ENCODE data around the gene WASF2.
A peak's percentile ranks its signal among the peaks of the same experiment; 100 is the strongest.
"Not testable (repeated sequence)": the region's sequence is repeated elsewhere in the genome, so short reads cannot be mapped to it uniquely, and the experiment has no call there.

The WASF2 gene

GRCh38 chr1:27388337-27389005 lies 101.5 kb downstream of the WASF2 start:
- Mint-ChIP-seq H3K36me3 (ENCODE audit: low read depth) (peaks cover 3% of the 10 kb centered on the region), H3K27ac (no peak overlapping the region), H3K4me3 (no peak overlapping the region), H3K27me3 (no peaks in the 10 kb centered on the region), H3K4me1 (ENCODE audit: low read depth) (peaks cover 16% of the 10 kb centered on the region), H3K9me3 (no peaks in the 10 kb centered on the region)
- peak; percentile 82 for DNase-seq

DNA sequence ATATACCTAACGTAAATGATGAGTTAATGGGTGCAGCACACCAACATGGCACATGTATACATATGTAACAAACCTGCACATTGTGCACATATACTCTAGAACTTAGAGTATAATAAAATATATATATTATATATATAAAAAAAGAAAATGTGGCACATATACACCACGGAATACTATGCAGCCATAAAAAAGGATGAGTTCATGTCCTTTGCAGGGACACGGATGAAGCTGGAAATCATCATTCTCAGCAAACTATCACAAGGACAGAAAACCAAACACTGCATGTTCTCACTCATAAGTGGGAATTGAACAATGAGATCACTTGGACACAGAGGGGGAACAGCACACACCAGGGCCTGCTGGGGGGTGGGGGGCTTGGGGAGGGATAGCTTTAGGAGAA lies 105.2 kb downstream of the WASF2 start:
- H3K27ac Mint-ChIP-seq; H3K4me3 Mint-ChIP-seq; H3K36me3 Mint-ChIP-seq (ENCODE audit: low read depth); H3K4me1 Mint-ChIP-seq (ENCODE audit: low read depth); H3K9me3 Mint-ChIP-seq; H3K27me3 Mint-ChIP-seq; DNase-seq: not testable (repeated sequence)

DNA sequence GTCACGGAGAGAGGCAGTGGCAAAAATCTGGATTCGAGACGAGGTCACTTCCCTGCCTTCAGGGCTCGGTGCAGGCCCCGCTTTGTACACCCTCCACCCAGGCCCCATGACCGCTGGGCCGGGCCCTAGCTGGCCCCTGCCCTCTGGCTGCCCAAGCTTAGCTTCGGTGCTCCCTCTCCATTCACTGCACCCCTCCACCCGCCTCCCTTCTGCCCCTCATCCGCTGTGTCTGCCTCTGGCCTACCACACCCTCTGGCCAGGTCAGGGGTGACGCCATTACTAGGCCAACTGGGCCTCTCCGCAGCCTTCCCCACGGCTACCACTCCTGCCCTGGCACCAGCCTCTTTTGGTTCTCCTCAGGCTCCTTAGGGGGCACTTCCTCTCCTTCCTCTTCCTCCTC lies 106.3 kb downstream of the WASF2 start:
- DNase-seq = no peak
- H3K4me1 Mint-ChIP-seq (ENCODE audit: low read depth) = no peaks in the 10 kb centered on the region
- no peaks in the 10 kb centered on the region for H3K36me3 Mint-ChIP-seq (ENCODE audit: low read depth)
- no peaks in the 10 kb centered on the region for H3K27me3 Mint-ChIP-seq
- H3K9me3 Mint-ChIP-seq = no peaks in the 10 kb centered on the region
- H3K27ac Mint-ChIP-seq = no peak overlapping the region
- H3K4me3 Mint-ChIP-seq = no peak overlapping the region

DNA sequence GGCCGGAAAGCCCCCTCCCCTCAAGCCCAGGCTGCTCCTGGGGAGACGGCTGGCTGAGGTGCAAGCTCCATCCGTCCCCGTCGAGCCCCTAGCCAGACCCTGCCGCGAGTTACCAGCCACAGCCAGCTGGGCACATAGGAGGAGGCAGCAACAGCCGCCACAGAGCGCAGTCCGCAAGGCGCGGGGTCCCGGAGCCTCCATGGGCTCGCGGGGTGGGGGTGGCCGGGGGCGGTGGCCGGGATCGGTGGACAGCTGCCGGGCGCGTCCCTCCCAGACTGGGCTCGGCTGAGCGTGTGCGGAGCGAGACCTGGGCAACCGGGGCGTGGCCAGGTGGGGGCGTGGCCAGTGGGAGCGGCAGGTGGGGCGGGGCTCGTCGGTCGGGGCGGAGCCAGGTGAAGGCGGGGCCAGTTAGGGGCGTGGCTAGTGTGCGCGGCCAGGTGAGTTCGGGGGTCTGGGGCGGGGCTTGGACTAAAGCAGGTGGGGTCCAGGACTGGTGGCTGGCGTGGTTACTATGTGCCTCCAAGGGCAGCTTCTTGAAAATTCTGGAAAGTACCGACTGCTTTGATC lies 106.8 kb downstream of the WASF2 start, which contains the start of gene CD164L2:
Gene CD164L2 (minus strand): TSS at position 295 of the 567 bp plus-strand sequence. CDS start 94 bp downstream, at position 201.
- Mint-ChIP-seq H3K27ac (no peak within 1 kb of the TSS), H3K4me1 (ENCODE audit: low read depth) (no peaks in the 10 kb centered on the region)

GRCh38 chr1:27381969-27382762 lies 107.8 kb downstream of the WASF2 start:
- Mint-ChIP-seq H3K27me3 (no peaks in the 10 kb centered on the region), H3K27ac (no peak overlapping the region), H3K4me3 (no peak overlapping the region), H3K36me3 (ENCODE audit: low read depth) (no peaks in the 10 kb centered on the region), H3K4me1 (ENCODE audit: low read depth) (no peaks in the 10 kb centered on the region), H3K9me3 (no peaks in the 10 kb centered on the region)
- no peak for DNase-seq

More for the DNA sequence above, 106.8 kb downstream of the WASF2 start, which contains the start of gene CD164L2:
- peak; percentile 66 for DNase-seq
- Mint-ChIP-seq H3K9me3 (no peaks in the 10 kb centered on the region), H3K4me3 (no peak within 1 kb of the TSS), H3K27me3 (no peaks in the 10 kb centered on the region), H3K36me3 (ENCODE audit: low read depth) (no peaks in the 10 kb centered on the region)

DNA sequence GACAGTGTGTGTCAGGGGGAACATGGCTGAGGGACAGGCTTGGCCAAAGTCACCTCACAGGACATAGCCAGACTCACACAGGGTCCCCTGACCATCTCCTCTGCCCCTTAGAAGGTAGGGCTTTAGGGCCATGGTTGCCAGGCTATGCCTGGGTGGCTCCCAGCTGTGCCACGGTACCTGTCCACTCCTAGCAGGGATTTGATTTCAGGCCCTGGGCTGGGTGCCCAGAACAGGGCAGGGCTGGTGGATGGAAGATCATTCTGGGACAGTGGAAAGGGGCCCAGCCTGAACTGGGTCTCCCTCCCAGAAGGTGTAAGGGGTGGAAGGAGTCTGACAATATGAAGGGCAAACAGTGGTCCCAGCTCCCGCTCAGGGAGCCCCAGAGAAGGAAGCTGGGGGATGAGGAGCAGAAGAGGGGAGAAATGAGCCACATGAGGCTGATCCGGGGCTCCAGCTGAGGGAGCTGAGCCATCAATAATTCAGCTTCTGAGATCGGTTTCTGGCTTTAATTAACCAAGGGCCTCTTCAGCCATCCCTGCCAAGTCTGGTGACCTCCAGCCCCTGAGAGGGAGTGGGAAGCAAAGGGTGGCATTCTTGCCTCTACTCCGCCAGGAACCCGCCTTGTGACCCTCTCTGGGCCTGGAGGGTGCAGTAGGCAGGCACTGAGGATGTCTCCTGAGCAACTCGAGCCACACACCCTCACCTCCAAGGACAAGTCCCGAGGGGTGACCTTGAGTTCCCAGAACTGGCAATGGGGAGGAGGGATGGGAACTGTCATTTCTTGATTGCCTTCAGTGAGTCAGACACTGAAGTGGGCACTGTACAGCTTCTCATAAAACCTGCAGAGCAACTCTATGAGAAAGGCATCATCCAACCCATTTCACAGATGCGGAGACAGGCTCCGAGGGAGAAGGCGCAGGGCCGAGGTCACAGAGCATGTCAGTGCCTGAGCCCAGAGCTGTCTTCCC lies 108.9 kb downstream of the WASF2 start:
- Mint-ChIP-seq H3K36me3 (ENCODE audit: low read depth) (no peaks in the 10 kb centered on the region), H3K4me1 (ENCODE audit: low read depth) (no peaks in the 10 kb centered on the region), H3K9me3 (no peaks in the 10 kb centered on the region), H3K27me3 (no peaks in the 10 kb centered on the region), H3K27ac (peak overlapping the region; percentile 32), H3K4me3 (no peak overlapping the region)
- no peak for DNase-seq

DNA sequence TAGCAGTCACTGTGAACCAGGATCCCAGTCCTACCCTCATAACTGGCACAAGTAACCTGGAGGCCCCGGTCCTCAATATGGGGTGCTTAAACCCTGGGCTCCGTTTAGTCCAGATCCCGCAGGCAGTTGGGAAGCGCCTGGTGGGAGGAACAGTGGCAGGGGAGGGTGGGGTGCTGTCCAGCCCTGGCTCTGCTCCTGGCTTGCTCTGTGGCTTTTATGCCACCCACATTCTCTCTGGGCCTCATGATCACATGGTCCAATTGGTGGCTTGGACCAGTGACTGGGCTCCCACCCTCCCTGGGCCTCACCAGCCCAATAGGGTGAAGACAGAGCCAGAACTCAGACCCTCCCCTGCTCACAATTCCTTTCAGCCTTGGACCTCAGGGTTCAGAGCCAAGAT lies 109.7 kb downstream of the WASF2 start:
- H3K9me3 Mint-ChIP-seq = no peaks in the 10 kb centered on the region
- no peak overlapping the region for H3K4me3 Mint-ChIP-seq
- no peak for DNase-seq
- no peaks in the 10 kb centered on the region for H3K27me3 Mint-ChIP-seq
- H3K4me1 Mint-ChIP-seq (ENCODE audit: low read depth) = no peaks in the 10 kb centered on the region
- no peaks in the 10 kb centered on the region for H3K36me3 Mint-ChIP-seq (ENCODE audit: low read depth)
- no peak overlapping the region for H3K27ac Mint-ChIP-seq

- H3K4me1 Mint-ChIP-seq (ENCODE audit: low read depth) = no peaks in the 10 kb centered on the region
- no peaks in the 10 kb centered on the region for H3K27me3 Mint-ChIP-seq
- no peaks in the 10 kb centered on the region for H3K36me3 Mint-ChIP-seq (ENCODE audit: low read depth)
- DNase-seq = no peak
- no peak overlapping the region for H3K4me3 Mint-ChIP-seq
- H3K27ac Mint-ChIP-seq = no peak overlapping the region
- H3K9me3 Mint-ChIP-seq = no peaks in the 10 kb centered on the region
Measured at GRCh38 chr1:27379564-27380122, 110.3 kb downstream of the WASF2 start.

DNA sequence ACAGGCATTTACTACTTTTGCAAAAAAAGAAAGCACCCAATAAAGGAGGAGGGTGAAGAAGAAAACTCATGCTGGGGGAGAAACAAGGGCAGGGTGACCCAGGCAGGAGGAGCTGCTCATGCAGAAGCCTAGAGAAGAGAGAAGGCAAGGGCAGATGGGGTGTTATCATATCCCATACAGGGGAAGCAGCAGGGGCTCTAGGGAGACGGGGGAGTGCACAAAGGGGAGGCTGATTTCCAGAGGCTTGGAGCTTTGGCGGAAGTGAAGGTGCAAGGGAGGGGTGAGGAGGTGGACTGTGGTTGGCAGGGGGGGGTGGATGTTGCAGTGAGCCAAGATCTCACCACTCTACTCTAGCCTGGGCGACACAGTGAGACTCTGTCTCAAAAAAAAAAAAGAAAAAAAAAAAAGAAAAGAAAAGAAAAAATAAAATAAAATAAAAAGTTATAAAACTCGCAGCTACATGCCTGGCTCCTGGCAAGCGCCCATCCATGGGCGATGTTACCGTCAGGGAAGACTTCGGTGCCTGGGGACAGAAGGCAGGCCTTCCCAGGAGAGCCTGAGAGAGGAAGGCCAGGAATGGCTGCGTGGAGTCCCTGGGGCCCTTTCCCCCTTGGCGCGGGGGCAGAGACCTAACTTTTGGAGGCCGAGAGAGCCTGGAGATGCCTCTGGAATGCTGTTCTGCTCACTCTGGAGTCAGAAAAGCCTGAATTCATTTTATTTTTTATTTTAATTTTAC lies 112.0 kb downstream of the WASF2 start:
- Mint-ChIP-seq H3K9me3 (no peaks in the 10 kb centered on the region), H3K27me3 (no peaks in the 10 kb centered on the region), H3K36me3 (ENCODE audit: low read depth) (no peaks in the 10 kb centered on the region), H3K4me1 (ENCODE audit: low read depth) (no peaks in the 10 kb centered on the region), H3K27ac (no peak overlapping the region), H3K4me3 (no peak overlapping the region)
- DNase-seq = no peak

DNA sequence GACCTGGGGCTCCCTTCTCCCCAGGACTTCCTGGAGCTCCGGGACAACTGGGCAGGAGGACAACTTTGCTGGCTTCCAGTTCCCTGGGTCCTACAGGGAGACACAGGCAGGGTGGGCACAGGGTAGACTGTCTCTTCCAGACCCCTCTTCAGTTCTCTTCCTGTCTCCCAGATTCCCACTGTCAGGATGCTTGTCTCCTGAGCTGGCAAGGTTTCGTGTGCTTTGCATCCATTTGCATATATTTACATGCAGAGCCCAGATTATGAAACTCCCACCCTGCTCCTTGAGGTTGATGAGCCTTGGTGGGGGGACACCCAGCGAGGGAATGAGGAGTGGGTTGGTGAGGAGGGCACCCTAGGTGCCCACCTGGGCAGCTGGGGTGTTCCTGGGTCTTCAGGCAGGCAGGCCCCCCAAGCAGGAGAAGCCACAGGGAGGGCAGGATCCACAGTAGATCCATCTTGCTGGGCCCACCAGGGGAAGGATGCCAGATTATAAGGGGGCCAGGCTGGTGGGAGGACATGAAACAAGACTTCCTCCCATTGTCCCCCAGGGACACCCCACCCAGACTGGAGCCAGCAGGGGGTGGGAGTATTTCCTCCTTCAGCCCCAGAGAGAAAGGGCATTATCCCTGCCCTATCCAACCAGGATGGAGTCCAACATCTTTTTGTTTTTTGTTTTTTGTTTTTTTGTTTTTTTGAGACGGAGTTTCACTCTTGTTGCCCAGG lies 115.4 kb downstream of the WASF2 start, which contains the start of gene FCN3:
Gene FCN3 (minus strand): TSS at position 463 of the 725 bp plus-strand sequence. CDS start 6 bp downstream, at position 457.
- Mint-ChIP-seq H3K27ac (no peak within 1 kb of the TSS), H3K36me3 (ENCODE audit: low read depth) (no peaks in the 10 kb centered on the region), H3K27me3 (no peaks in the 10 kb centered on the region), H3K9me3 (no peaks in the 10 kb centered on the region), H3K4me1 (ENCODE audit: low read depth) (peaks cover 2% of the 10 kb centered on the region), H3K4me3 (no peak within 1 kb of the TSS)
- no peak for DNase-seq

GRCh38 chr1:27372808-27373690 lies 116.9 kb downstream of the WASF2 start:
- no peak overlapping the region for H3K27ac Mint-ChIP-seq
- H3K36me3 Mint-ChIP-seq (ENCODE audit: low read depth) = no peaks in the 10 kb centered on the region
- no peaks in the 10 kb centered on the region for H3K9me3 Mint-ChIP-seq
- H3K27me3 Mint-ChIP-seq = no peaks in the 10 kb centered on the region
- H3K4me1 Mint-ChIP-seq (ENCODE audit: low read depth) = peaks cover 6% of the 10 kb centered on the region
- no peak for DNase-seq
- H3K4me3 Mint-ChIP-seq = no peak overlapping the region
